ENCODE measurements around the gene ACSF3. TPM values are rescaled to one million over a fixed set of nuclear protein-coding genes. Genes with fewer than 3 reads are reported as not detected.
"Not testable (repeated sequence)": the region's sequence is repeated elsewhere in the genome, so short reads cannot be mapped to it uniquely, and the experiment has no call there.

ACSF3 gene
- total RNA-seq, 1 donor from 2014 or later: 32.2 TPM

DNA sequence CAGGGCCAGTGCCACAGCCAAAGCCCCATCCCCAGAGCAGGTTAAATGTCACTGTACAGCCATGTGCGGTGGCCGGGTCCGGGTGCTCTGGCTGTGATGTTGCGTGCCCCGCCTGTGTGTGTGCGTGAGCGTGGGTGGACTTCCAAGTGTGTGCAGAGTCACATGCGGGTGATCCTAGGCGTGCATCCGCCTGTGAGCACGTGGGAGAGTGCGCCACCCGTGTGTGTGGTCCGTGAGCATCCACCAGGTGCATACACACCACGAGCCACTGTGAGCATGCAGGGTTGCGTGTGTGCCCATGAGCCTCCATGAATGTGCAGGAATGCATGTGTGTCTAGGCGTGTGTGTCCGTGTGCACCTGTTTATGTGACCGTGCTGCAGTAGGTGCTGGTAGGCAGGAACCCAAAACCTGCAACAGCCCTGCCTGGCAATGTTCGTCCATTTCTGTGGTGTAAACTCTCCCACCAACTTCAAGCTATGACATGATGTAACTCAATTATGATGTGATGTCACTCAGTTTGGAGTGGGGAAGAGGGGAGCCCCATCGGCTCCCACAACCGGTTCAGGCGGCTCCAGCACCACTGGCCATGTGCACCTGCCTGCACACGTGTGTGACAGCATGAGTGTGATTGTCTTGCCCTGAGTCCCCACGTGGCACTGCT is 37.6 kb upstream of the ACSF3 start:
- DNase-seq (ENCODE audit: low read depth, low spot score): no peak

DNA sequence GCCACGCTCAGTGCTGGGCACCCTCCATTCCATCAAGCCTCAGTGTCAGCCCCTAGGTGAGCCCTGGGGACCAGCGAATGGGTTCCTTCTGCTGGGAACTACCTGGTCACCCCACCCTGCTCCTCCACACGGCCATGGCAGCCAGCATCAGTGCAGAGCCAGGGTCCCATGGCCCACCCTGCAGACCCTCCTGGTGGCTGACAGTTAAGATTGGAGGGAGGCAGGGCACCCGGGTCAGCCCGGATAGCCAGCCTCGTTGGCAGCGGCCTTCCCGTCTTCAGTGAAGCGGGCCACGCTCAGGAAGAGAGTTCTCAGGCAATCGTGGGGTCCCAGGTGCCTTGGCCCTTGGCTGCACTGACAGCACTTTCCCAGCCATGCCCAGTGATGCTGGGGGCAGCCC is 37.1 kb upstream of the ACSF3 start:
- DNase-seq (ENCODE audit: low read depth, low spot score): no peak

DNA sequence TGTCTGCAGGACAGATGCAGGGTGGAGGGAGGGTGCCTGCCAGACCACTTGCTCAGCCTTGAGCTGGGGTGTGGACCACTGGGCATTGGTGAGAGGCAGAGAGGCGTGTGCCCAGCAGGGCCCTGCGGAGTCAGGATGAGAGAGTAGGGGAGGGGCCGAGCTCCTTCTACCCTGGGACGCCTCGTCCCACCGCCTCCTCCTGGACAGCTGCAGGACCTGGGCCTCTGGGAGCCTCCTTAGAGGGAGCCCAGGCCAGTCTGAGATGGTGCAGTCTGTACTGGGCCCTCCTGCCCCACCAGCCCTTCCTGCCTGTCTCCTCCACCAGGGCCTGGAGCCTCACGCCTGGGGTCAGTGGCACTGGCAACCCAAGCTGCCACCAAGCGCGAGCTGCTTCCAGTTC is 35.9 kb upstream of the ACSF3 start:
- no peak for DNase-seq (ENCODE audit: low read depth, low spot score)

DNA sequence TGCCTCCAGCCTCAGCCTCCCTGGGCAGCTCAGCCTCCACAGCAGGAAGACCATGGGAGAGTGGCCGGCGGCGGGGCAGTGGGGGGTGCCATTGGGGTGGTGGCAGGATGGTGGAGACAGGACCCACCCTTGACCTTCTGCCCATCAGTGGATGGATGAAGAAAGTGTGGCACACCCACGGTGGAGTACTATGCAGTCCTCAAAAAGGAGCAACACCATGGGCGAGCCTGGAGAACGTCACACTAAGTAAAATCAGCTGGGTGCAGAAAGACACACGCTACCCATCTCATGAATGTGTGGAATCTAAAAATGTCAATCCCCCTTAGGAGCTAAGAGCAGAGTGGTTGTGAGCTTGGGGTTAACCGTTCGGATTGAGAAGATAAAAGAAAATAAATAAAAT is 34.8 kb upstream of the ACSF3 start:
- no peak for DNase-seq (ENCODE audit: low read depth, low spot score)

DNA sequence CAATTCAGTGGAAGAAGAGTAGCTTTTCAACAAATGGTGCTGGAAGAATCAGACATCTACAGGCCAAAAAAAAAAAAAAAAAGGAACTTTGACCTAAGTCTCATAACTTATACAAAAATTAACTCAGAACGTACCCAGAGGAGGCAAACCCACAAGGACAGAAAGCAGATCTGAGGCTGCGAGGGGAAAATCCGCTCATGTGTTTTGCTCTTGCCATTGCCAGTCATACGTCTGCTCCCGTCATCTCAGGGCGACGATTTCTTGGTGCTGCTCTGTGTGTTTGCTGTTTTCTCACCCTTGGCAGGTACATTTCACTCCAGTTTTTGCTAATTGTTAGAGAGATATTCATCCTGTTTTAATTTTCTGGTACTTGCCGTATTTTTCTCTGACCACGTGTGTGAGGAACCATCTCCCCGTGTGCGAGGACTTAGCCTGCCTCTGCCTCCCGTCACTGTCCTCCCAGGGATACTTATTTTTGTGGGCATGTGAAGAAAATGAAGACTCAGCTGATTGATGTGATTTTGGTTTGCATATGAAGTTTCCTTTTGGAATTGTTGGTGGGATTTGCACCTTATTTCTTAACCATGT is 33.4 kb upstream of the ACSF3 start:
- DNase-seq (ENCODE audit: low read depth, low spot score): no peak

DNA sequence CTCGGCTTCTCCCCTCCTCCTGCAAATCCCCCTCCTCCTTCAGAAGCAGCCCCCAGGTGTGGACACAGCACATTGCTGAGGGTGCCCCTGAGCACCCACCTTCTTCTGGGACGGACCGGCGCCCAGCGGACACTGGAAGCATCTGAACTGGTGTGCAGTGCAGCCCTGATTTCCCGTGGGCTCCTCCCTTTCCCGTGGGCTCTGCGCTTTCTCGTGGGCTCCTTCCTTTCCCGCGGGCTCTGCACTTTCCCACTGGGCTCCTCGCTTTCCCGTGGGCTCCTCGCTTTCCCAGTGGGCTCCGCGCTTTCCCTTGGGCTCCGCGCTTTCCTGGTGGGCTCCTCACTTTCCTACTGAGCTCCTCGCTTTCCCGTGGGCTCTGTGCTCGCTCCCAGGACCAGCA is 32.6 kb upstream of the ACSF3 start:
- no peak for DNase-seq (ENCODE audit: low read depth, low spot score)

DNA sequence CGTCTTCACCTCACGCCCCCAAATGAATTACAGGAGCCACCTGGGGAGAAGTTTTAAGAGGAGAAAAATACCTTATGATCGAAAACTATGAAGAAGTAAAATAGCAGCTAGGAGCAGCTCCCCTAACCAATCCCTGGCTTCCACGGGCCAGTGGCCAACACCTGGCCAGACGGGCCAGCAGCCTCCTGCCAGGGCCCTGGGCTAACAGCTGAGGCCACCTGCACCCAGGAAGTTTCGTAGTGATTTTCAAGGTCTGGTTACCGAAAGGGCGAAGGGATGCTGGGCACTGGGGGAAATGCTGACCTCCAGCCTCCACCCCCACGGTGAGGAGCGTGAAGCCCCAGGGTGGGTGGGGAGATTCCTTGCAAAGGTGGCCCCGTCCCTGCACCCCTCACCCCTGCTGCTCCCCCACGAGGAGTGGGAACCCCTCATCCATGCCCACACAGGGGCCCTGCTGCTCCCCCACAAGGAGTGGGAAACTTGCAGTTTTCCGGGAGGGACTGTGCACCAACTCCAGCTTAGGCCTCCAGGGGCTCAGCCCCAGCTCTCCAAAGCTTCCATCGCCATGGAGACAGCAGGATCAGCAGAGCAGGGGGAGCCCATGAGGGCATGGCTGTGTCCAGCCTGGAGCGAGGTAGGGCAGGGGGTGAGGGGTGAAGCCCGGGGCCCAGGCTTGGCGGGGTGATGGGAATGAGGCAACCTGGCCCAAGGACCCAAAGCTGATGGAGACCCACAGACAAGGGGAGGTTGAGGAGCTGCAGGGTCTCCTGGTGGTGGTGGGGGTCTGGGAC is 31.9 kb upstream of the ACSF3 start:
- no peak for DNase-seq (ENCODE audit: low read depth, low spot score)

DNA sequence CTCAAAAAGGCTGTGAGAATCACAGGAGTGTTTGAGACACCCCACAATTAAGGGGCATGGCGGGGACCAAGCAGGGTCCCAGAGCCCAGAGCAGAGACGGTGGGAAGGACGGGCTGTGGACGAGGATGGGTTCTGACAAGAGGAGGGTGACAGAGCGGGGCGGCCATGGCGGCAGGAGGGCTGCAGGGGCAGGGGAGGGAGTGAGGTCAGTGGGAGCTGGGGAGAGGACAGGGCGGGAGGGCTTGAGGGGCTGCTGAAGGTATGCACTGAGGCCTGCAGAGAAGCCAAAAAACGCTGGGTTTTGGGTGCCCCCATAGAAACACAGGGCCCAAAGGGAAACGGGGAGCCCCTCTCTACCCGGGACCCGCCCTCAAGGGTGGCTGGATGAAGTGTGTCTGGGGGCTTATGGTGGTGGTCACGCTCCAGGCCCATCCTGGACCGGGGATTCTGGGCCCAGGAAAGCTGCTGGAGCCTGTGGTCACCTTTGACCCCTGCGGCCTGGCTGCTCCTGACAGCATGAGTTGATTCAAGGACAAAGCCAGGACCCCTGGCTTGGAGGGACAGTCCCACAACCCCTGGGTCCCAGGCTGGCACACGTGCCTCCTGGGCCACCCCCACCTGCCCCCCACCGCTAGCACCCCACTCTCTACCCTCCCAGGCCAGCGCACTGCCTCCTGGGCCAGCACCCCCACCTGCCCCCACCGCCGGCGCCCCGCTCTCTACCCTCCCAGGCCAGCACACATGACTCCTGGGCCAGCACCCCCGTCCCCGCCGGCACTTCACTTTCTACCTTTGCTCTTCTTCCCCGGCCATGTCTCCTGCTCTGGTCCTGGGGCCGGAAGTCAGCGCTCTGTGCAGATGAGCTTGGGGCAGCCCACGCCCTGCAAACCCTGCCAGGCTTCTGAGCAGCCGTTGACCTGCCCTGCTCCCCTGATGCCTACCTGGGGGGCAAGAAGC is 31.0 kb upstream of the ACSF3 start:
- DNase-seq (ENCODE audit: low read depth, low spot score): no peak

DNA sequence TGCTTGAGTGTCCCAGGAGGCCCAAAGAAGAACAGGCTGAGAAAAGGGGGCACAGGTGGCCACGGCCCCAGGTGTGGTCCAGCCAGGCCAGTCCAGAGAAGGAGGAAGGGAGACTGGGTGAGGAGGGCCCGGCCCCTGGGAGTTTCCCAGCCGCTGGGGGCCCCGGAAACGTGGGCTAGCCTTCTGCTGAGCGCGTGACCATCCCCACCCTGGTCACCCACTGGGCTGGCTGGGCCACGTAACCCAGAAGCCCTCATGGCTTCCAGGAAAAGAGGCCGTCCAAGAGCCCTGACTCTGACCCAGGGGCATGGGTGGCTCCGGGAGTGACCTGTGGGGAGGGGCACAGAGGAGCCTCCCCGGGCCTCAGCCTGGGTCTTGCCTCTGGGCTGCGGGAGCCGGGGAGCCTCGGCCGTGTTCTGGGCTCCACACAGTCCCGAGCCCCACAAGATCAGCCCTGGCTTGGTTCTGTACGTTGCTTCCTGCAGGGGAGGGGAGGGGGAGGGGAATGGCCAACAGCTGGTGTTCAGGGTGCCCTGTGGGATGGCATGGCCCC is 29.8 kb upstream of the ACSF3 start:
- no peak for DNase-seq (ENCODE audit: low read depth, low spot score)

DNA sequence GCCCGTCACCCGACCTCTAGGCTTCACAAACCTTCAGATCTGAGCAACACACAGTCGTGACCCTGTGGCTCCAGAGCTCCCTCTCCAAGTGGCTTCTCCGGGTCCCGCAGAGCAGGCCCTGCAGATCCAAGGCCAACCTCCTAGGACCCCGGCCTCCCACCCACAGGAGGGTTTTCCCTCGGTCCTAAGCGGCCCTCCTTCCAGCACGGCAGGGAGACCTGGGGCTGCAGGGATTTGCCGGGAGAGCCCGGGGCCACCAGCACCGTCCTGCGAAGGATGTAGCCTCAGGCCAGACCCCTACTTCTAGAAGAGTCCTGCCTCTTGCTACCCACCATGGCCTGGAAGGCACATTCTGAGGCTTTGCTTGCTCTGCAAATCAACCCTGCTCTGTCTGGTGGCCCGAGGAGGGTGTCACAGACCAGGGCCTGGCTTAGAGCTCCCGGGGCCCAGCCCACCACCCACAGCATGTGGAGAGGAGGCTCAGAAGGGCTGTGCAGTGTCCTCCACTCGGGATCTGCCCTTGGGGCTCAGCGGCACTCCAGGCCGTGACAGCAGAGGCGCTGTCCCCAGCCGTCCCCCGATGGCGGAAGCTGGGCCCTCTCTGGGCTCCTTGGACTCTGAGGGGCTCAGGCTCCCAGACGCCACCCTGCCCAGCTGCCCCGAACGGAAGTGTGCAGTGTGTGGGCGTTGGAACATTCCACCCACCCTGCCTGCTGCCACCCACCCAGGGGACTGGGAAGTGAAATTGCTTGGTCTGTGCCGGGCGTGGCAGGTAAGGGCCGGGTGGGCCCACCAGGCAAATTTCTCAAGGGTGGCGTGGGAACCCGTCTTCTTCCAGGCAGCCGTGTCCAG is 28.8 kb upstream of the ACSF3 start:
- DNase-seq (ENCODE audit: low read depth, low spot score): no peak

DNA sequence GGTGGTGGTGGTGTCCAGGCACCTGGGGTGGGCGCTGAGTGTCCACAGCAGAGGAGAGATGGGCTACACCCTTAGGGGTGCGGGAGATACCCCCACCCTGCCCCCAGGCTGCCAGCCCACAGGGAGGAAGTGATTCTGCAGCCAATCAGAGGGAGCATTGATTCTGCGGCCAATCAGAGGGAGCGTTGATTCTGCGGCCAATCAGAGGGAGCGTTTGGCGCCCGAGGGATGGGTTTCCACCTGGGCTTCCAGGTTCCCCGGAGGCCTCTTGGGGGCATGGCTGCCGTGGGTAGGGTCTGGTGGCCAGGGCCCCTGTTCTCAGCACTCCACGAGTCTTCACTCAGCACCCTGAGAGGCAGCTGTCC is 28.2 kb upstream of the ACSF3 start:
- no peak for DNase-seq (ENCODE audit: low read depth, low spot score)

DNA sequence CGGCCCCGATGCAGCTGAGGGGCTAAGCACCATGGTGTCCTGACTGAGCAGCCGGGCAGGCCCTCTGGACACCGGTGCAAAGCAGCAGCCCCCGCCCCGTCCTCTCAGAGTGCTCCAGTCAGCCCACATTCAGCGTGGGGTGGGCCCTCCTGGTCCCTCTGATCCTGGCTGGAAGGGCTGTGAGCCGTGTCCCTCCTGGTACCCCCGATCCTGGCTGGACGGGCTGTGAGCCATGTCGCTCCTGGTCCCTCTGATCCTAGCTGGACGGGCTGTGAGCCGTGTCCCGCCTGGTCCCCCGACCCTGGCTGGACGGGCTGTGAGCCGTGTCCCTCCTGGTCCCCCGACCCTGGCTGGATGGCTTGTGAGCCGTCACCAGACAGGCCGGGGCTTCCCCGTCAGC is 26.9 kb upstream of the ACSF3 start:
- no peak for DNase-seq (ENCODE audit: low read depth, low spot score)

DNA sequence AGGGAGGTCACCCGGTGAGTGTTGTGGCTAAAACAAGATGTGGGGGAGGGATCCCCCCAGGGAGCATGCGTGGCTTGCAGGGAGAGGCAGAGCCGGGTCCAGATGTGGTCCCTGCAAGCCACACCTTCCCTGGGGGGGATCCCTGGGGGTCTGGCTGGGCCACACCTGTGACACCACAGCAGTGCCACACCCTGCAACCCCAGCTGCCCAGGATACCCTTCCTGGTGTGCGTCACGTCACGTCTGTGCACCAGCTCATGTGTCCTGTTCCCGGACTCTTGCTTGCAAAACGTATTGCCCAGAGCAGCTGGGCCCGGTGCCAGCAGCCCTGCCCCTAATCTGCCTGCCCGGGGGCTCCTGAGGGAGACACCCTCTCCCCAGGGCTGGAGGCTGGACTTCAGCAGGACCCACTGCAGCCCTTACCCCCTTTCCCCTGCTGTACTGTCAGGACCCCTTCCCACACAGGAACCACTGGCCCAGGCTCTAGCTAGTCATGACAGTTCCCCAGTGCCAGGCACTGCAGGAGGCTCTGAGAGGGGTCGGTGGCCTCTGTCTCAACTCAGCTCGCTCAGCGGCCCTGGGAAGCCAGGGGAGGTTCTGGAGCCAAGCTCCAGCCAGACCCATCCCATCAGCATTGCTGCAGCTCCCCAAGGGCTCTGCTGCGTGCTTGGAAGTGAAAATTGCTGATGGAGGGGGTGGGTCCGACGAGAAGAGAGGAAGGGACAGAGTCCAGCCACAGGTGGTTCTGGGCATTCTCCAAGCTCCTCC is 25.8 kb upstream of the ACSF3 start:
- no peak for DNase-seq (ENCODE audit: low read depth, low spot score)

DNA sequence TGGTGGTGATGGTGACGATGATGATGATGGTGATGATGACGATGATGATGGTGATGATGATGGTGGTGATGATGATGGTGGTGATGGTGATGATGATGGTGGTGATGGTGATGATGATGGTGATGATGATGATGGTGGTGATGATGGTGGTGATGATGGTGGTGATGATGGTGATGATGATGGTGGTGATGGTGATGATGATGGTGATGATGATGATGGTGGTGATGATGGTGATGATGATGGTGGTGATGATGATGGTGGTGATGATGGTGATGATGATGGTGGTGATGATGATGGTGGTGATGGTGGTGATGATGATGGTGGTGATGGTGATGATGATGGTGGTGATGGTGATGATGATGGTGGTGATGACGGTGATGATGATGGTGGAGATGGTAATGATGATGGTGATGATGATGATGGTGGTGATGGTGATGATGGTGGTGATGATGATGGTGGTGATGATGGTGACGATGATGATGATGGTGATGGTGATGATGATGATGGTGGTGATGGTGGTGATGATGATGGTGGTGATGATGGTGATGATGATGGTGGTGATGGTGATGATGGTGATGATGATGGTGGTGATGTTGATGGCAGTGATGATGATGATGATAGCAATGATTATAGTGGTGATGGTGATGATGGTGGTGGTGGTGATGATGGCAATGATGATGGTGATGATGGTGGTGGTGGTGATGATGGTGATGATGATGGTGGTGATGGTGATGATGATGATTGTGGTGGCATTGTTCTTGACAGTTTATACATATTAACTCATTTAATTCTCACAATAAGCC is 24.6 kb upstream of the ACSF3 start:
- not testable (repeated sequence) for DNase-seq (ENCODE audit: low read depth, low spot score)

DNA sequence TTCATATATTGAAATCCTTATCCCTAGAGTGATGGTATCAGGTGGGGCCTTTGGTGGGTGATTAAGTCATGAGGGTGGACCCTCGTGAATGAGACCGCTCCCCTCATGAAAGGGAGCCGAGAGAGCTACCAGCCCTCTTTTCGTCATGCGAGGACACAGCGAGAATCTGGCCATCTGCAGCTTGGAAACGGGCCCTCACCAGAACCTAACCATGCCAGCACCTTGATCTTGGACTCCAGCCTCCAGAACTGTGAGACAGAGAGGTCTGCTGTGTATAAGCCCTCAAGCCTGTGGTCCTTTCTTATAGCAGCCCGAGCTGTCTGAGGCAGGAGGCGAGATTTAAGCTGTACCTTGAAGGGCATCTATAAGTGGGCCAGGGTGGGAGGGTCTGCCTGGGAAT is 23.7 kb upstream of the ACSF3 start:
- no peak for DNase-seq (ENCODE audit: low read depth, low spot score)

DNA sequence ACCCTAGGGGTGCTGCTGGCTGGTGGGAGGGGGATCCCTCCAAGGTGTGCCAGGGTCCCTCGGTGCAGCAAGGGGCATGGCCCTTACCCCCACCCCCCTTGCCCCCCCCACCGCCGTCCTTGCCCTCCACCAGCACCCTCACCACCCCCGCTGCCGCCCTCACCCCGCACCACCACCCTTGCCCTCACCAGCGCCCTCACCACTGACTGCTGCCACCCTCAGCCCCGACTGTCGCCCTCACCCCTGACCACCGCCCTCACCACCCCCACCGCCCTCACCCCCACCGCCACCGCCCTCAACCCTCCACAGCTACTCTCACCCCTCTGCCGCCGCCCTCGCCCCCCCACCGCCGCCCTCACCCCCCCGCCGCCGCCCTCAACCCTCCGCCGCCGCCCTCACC is 23.1 kb upstream of the ACSF3 start:
- DNase-seq (ENCODE audit: low read depth, low spot score): no peak

DNA sequence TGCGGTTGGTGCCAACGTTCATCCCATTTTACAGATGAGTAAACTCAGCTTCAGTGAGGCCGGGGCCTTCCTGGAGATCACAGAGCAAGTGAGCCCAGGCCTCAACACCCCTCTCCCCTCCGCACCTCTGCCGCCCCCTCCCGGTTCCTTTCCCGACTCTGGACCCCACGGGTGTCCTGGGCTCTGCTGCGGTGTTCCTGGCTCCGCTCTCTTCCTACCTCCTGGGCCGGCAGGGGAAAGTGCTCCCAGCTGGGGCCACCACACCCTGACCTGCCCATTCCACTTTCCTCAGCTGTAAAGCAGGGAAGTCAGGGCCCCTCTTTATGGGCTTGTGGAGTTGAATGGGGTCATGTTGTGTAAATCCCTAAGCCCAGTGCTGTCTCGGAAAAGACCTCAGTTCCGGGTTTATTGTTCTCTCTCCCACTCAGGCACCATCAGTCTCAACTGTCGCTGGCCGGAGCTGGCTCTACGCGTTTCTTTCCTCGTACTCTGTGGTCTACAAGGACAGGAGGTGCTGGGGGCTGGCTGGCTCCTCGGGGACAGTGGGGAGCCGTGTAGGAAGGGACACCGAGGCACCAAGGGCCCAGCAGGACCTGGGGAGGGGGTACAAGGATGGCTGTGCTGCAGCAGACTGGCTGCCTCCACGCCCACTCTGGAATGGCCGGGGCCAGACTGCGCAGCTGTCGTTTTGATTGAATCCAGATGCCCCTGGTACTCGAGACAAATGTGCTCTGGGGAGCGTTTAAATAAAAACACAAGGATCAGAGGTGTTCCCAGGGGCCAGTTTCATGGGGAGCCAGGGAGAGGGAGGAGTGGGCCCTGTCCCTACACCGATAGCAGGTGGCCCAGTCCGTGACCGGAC is 21.7 kb upstream of the ACSF3 start:
- no peak for DNase-seq (ENCODE audit: low read depth, low spot score)

DNA sequence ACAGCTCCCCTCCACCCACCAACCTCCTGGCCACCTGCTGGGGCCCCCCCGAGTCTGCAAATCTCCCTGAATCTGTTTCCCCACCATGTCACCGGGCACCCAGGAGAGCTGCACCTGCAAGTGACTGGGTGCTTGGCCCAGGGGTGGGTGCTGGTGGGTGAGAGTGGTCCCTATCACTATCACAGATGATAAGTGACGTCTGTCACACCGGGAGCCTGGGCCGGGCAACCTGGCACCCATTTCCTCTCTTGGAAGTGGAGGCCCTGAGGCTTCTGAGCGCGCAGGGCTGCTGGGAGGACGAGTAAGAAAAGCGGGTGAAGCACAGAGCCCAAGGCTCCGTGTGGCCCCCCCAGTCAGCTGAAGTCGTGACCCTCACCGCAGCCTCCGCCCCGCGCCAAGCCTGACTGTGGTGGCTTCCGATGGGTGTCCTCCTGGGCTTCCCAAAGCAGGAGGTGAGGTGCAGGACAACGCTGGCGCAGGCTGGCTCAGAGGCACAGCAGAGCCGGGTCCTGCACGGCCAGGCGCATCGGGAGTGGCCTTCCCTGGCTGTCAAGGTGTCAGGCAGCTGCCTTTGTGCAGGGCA is 21.0 kb upstream of the ACSF3 start:
- DNase-seq (ENCODE audit: low read depth, low spot score): no peak

All from pulmonary artery endothelial cell (primary cell).